Midbrain (tissue), 1 donor: ENCODE data around the gene EHMT1.

Experiments
- DNase-seq: peaks from one replicate; lab custom pipeline; 2025; lab: John Stamatoyannopoulos, UW

The EHMT1 gene

DNA sequence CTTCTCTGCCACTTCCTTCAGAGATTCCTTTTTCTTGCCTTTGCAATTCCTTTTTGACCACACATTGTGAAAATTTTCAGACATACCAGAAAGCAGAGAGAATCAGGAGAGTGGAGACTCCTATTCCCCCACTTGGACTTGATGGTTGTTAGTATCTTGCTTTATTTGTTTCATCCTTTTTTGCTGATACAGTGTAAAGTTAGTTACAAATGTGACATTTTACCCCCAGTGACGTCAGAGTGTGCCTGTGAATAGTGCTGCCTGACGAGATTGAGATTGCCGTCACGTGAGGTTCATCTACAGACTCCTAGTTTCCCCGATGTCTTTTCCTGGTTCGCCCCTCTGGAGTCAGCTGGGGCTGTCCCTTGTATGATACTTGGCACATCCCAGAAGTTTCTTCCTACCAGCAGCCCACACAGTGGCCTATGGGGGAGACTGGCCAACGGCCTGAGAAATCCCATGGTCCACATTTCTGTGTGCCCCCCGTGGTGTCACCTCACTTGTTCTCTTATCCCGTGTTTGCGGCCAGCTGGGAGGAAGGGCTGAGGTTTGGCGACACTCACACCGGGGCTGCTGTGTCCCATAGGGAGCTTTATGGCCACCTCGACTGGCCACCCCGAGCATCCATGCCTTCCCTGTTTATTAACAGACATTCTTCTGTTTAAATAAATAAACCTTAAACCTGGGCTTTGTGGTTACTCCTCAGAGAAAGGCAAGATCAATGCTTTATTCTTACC is 210.6 kb downstream of the EHMT1 start:
- DNase-seq: no peak

DNA sequence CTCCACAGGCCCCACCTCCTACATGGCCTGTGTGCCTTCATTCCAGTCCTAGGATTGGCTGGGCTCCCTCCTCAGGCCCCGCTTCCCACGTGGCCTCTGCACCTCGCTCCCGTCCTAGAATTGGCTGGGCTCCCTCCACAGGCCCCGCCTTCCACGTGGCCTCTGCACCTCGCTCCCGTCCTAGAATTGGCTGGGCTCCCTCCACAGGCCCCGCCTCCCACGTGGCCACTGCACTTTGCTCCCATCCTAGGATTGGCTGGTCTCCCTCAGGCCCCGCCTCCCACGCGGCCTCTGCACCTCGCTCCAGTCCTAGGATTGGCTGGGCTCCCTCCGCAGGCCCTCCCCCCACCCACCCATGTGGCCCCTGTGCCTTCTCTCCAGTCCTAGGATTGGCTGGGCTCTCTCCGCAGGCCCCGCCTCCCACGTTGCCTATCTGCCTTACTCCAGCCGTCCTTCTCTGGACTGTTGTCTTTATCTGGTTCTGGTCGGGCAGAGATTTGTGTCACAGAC is 213.4 kb downstream of the EHMT1 start:
- DNase-seq: no peak

DNA sequence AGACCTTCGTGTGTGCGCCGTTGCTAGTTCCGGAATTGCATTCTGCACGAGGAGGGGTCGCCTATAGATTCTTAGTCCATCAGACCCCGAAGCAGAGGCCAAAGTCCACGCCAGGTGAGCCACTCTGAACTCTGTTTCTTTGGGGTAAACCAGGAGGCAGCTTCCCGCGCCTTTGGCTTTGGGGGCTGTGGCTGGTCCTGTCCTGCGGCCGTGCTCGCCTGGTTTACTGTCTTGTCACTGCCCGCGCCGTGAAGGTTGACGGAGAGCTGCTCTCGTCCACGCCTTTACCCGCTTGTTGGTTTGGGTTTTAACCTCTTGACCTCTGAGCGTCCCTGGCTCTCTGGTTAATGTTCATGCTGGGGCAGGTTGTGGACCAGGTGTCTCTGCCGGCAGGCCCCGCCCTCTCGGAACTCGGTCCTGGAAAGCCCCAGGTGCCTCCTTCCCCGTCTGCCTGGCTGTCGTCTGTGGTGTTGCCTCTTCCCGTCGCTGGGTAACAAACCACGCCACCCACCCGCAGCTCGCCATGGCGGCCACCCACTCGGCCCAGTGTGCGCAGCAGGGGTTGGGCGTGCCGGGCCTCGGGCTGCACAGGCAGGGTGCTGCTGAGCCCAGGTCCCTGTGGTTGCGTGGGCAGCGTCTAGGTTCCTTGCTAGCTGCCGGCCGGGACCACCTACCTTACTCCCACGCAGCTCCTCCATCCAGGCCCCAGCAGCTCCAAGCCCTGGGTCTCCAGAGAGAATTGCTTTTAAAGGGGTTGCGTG is 214.2 kb downstream of the EHMT1 start:
- no peak for DNase-seq

DNA sequence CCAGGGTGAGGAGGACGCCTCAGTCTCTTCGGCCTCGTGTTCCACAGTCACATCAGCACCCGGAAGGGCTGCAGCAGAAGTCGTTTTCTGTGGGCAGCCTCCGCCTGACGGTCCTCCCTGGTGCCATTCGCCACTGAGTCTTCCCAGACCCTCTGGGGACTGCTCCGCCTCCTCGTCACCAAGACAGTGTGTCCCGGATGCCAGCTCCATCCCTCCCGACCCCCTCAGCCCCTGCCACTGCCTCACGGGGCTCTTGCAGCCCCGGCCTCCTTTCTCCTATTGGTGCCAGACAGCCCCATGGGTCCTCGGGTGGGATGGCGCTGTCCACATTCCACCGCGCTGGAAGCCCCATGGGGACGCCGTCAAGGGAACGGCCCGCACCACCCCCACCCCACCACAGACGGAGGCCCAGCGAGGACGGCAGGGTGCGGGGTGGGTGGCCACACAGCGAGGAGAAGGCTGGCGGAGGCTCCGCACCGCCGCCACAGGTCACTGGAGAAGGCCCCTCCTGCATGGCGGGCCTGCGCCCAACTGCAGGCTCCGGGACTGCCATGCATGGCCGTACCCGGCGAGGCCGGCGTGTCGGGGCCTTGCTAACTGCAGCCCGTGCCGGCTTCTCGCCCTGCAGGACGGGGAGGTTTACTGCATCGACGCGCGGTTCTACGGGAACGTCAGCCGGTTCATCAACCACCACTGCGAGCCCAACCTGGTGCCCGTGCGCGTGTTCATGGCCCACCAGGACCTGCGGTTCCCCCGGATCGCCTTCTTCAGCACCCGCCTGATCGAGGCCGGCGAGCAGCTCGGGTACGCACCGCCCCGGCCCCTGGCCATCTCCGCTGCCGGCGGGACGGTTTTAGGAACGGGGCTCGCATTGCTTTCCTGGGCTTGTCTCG is 215.2 kb downstream of the EHMT1 start:
- no peak for DNase-seq

DNA sequence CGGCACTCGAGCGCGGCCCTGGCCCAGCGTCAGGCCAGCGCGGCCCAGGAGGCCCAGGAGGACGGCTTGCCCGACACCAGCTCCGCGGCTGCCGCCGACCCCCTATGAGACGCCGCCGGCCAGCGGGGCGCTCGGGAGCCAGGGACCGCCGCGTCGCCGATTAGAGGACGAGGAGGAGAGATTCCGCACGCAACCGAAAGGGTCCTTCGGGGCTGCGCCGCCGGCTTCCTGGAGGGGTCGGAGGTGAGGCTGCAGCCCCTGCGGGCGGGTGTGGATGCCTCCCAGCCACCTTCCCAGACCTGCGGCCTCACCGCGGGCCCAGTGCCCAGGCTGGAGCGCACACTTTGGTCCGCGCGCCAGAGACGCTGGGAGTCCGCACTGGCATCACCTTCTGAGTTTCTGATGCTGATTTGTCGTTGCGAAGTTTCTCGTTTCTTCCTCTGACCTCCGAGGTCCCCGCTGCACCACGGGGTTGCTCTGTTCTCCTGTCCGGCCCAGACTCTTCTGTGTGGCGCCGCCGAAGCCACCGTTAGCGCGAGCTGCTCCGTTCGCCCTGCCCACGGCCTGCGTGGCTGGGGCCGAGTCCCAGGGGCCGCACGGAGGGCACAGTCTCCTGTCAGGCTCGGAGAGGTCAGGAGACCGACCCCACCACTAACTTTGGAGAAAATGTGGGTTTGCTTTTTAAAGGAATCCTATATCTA is 216.2 kb downstream of the EHMT1 start:
- no peak for DNase-seq

DNA sequence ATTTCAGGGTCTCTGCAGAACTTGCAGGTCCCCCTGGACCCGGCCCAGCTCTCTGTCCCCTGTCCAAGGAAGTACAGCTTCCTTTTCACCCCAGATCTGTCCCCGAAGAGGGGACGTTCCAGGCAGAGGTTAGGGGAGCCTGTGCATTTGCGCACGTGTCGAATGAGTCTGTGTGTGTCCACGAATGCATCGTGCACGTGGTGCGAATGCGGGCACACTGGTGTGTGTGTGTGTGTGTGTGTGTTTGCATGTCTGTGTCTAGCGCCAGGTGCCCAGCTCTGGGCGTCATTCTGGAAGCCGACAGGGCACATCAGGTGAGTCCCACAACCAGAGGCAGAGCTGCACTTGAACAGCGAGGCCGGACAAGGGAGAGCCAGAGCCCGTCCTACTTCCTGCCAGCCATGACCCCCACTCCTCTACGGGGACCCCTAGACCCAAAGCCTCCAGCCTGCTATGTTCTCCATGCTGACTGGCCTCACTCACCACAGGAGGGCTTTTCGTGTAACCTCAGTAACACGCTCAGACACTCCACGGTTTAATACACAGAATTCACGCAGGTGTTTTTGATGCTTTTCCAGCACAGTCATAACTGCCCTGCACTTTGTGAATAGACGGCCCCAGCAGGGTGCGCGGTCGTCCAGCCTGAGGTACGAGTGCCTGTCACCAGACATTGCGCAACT is 217.5 kb downstream of the EHMT1 start:
- DNase-seq: no peak

DNA sequence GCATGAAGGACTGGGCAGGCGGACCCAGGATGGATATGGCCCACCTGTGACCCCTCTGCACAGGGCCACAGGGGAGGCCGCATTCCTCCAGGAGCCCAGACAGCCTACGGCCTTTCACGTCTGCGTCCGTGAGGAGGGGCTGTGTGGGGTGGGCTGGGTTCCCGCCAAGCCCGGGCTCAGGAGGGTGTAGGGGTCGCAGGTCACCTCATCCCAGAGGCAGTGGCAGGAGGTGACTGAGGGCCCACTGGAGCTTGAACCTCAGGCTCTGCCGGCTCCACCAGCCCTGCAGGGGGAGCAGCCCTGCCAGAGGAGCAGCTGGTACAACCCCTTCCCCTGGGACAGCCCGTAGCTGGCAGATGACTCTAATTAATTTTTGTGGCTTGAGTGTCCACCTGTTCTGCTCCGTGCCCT is 218.0 kb downstream of the EHMT1 start:
- no peak for DNase-seq

DNA sequence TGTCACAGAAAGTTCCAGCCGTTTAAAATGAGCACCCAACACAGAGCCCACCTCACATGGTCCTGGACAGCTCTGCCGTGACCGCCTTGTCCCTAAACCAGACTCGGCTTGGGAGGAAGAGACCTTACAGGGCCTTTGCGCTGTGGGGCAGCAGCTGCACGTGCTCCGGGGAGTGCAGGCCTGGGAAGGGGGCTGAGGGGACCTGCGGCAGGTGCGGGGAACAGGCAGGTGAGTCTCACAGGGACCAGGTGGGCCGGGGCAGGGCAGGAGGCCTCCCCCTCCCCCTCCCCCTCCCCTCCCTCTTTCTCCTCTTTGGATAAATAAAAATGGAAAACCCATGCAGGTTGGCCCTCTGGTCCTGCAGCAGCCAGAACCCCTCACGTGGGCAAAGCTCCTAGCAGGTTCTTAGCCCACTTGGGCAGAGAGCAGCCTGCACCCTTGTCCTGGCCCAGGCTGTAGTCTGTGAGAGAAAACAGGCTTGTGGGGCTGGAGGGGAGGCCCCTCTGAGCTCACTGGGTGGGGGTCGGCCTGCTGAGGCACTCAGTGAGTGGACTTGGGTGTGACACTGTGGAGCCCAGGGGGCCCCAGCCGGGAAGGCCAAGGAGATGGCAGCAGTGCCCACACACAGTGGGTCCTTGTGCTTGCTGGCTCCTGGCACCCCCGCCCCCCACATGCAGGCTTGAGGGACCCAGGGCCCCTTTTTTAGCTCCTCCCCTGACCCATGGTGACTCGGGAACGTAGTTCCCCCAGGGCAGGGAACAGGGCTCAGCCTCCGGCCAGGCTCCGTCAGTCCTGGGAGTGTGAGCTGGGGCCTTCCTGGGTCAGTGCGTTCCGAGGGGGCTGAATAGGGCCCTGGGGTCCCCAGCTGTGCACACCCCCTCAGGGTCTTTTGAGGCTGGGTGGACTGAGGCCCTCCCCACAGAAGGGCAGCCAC is 218.8 kb downstream of the EHMT1 start:
- DNase-seq: no peak

DNA sequence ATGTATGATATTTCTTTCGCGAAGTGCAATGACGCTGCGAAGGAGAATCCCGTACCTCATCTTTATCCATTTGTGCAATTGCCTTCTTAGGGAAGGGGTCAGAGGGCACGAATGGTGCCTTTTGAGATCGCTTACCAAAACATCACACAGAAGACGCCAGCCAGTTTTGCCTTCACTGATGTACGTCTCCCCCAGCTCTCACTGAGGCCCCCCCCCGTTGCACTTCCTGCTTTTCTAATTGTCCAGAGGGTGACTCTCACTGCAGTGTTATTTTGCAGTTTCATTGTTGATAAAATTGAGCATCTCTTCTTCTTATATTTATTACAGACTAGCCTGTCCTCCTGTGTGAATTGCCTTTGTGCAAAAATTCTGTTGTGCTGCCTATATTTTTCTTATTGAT is 219.8 kb downstream of the EHMT1 start:
- DNase-seq: no peak

DNA sequence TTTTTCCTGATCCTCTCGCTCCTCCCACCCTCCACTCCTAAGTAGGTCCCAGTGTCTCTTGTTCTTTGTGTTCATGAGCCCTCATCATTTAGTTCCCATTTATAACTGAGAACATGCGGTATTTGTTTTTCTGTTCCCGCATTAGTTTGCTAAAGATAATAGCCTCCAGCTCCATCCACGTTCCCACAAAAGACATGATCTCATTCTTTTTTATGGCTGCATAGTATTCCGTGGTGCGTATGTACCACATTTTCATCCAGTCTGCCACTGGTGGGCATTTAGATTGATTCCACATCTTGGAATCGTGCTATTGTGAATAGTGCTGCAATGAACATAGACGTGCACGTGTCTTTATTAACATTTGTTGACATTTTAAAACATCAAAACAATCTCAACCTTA is 224.6 kb downstream of the EHMT1 start:
- DNase-seq: no peak

DNA sequence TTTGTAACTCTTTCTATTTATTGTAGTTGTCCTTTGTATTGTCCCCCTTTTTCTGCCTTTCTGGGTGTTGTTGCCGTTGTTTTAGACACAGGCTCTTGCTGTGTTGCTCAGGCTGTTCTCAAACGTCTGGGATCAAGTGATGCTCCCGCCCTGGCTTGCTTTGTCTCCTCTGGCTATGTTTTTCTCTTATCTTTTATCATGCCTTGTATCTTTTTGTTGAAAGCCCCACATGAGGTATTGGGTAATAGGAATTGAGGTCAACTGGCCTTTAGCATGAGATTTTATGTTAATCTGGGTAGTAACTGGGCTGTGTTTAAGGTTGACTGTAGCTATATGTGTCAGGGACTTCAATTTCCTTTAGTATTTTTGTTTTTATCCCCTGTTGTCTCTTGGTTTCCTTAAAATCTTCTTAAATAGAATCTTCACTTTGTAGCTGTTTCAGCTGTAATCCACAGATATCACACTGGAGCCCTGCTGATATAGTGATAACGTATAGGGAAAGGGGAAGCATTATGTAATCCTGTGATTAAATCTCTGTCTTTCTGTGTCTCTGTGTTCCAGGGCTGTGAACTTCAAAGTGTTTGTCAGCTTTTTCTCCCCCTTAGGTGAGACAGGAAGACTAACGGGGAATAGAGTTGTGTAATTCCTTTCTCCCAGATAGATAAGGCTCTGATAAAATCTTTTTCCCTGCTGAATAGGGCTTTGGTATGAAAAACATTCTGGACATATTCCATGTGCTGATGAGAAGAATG is 232.9 kb downstream of the EHMT1 start:
- DNase-seq: no peak

DNA sequence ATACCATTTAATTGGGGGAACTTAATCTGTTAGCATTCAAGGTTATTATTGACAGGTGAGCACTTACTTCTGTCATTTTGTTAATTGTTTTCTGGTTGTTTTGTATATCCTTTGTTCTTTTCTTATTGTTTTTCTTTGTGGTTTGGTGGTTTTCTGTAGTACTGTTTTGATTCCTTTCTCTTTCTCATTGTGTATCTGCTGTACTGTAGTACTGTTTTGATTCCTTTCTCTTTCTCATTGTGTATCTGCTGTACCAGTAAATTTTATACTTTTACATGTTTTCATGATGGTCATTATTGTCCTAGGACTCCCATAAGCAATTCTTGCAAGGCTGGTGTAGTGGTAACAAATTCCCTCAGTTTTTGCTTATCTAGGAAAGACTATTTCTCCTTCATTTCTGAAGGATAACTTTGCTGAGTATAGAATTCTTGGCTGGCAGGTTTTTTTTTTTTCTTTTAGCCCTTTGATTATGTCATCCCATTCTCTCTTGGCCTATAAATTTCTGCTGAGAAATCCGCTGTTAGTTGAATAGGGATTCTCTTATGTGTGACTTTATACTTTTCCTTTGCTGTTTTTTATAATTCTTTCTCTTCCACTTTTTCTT is 234.7 kb downstream of the EHMT1 start:
- no peak for DNase-seq

DNA sequence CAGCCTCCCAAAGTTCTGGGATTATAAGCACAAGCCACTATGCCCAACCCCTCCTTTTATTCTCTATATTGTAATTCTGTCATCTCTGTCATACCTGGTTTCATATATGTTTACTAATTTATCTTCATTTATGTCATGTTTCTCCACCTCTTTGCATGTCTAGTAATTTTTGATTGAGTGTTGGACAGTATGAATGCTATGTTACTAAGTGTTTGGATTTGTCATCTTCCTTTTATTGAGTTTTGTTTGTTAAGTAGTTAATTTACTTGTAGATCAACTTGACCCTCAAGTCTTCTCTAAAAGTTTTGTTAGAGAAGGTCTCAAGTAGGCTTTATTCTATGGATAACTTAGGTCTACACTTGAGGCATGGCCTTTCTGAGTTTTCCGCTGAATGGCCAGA is 241.6 kb downstream of the EHMT1 start:
- no peak for DNase-seq

DNA sequence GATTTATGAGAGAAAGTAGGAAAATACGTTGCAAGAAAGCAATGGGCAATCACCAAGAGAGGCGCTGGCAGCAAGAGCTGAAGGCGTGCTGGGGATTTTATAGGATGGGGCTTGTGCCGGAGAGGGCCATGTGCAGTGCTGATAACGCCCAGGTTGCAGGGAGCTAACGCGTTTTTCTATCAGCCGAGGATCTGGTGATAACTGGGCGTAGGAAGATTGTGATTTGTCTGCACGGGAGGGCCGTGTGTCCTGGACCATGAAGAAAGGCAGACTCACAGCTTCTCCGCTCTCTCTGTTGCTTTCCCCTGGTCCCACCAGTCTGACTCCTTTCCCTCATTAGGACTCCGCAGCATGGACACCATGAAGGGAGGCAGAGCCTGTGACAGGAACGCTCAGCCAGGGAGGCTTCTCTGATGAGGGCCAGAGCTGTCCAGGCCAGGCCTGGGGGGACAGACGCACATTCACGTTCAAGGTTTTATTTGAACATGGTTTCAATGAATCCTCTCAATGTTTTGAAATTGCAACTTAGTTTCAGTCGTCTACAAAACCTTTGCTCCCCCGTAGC is 246.9 kb downstream of the EHMT1 start:
- no peak for DNase-seq

DNA sequence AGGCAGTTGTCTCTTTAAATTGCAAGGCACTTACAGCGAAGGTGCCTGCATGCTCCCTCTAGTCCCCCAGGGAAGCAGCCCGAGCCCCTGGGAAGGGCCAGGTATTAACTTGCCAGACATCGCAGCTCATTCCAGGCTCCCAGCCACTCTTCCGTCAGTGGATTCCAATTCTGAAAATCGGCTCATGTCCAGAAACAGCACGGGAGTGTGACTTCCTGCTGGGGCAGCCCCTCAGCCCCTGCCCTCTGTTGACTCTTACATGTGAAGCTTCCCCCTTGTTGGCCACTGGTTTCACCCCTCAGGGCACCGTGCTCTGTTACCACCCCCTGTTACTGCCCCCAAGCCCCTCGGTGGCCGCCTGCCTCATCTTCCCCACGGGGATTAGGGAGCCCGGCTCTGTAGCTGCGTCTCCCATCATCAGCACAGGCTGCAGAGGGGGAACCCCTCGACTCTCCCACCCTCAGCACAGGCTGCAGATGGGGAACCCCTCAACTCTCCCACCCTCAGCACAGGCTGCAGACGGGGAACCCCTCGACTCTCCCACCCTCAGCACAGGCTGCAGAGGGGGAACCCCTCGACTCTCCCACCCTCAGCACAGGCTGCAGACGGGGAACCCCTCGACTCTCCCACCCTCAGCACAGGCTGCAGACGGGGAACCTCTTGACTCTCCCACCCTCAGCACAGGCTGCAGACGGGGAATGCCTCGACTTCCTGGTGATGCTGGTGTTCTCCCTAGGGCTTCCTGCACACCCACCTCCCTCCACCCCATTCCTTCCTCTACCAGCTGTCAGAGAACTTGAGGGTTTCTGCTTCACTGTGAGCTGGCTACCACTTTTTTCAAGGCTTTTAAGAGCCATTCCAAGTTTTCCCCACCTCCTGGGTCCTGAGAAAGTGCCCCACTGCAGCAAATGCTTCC is 247.7 kb downstream of the EHMT1 start:
- no peak for DNase-seq

DNA sequence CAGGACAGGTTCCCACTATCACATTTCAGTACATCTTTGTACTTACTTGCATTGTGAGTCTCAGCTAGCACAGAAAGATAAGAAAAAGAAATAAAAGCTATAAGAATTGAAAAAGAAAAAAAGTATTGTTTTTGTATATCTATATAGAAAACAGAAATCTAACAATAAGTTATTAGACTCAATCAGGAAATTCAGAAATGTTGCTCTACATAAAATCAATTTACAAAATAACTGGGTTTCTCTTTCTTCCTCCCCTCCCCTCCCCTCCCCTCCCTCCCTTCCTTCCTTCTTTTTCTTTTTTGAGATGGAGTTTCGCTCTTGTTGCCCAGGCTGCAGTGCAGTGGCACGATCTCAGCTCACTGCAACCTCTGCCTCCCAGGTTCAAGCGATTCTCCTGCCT is 251.6 kb downstream of the EHMT1 start:
- DNase-seq: no peak

DNA sequence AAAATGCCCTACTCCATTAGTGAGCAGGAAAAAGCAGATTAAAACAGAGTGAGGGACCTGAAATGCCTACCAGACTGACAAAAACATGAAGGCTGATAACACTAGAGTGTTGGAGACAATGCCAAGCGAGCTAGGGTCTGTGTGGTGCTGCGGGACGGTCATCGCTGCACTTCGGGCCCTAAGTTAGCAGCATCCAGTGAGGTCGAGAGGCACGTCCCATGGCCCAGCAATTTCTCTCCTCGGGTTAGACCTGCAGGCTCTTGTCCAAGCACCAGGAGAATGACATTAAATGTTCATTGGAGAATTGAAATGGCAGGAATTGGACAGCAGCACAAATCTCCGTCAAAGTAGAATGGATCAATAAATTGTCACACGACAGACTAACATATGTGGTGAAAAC is 253.5 kb downstream of the EHMT1 start:
- DNase-seq: no peak
